Kidney (tissue), 14 donors: Measurements from ENCODE around the gene SIT1. TPM values are rescaled to one million over a fixed set of nuclear protein-coding genes. Genes with fewer than 3 reads are reported as not detected.

Source experiments
- DNase-seq, 5 donors: peaks; one replicate each; pipeline ENCODE4 v3.0.0-alpha.2; 2013 to 2020
- FAIRE-seq: peaks from 2 replicates; lab custom pipeline; 2012; peaks lifted over from hg19 to GRCh38; lab: Jason Lieb, UNC
- H3K27ac ChIP-seq, 2 donors: one replicate each; pipeline ENCODE4 v1.7.0; 2013; ENCODE audit warnings: low read depth in 2 of 2, low read length in 2 of 2, inconsistent platforms in 1 of 2
- H3K27me3 ChIP-seq: one replicate; pipeline ENCODE4 v1.7.1; 2013; ENCODE audit warnings: low read length, inconsistent platforms; ENCODE audit not compliant: control insufficient read depth, insufficient read depth
- H3K36me3 ChIP-seq, 3 donors: one replicate each; pipeline versions ENCODE4 v1.7.0 to v1.7.1; 2013; ENCODE audit warnings: low read length in 3 of 3, control low read depth in 1 of 3, inconsistent platforms in 1 of 3; ENCODE audit not compliant: insufficient read depth in 3 of 3, control insufficient read depth in 2 of 3
- H3K4me1 ChIP-seq, 3 donors: one replicate each; pipeline versions ENCODE4 v1.7.0 to v1.7.1; 2013; ENCODE audit warnings: low read length in 3 of 3, inconsistent platforms in 1 of 3, low read depth in 1 of 3; ENCODE audit not compliant: control insufficient read depth in 2 of 3, insufficient read depth in 2 of 3
- H3K4me3 ChIP-seq, 3 donors: one replicate each; pipeline versions ENCODE4 v1.7.0 to v1.8.1; 2013; ENCODE audit warnings: low read length in 3 of 3, control low read depth in 1 of 3, inconsistent platforms in 1 of 3
- H3K9ac ChIP-seq, 3 donors: one replicate each; pipeline versions ENCODE4 v1.7.0 to v1.7.1; 2013; ENCODE audit warnings: low read length in 3 of 3, control low read depth in 1 of 3, inconsistent platforms in 1 of 3
- H3K9me3 ChIP-seq, 3 donors: one replicate each; pipeline versions ENCODE4 v1.7.0 to v1.7.1; 2013; ENCODE audit warnings: low read length in 3 of 3, control low read depth in 1 of 3, inconsistent platforms in 1 of 3; ENCODE audit not compliant: control insufficient read depth in 2 of 3, insufficient read depth in 1 of 3
- intact Hi-C: fragments of 100-400 bp; cut with DNase I; formaldehyde crosslinking; loops from one replicate; pipeline ENCODE4 v1.11.1; 2022
- polyA plus RNA-seq: library from polyadenylated mRNA; stranded (reverse); fragments of 350-450 nt; fragmentation: Illumina TruSeq; extraction: RNeasy Lipid Tissue Mini Kit (QIAGEN cat#74804); gene quantifications from one replicate; pipeline ENCODE4 v1.2.3, GENCODE V29; 2014; ENCODE audit warnings: low read depth, low replicate concordance; ENCODE audit not compliant: insufficient read depth
- total RNA-seq: library from RNA; stranded (reverse); fragmentation: NEBNext Ultra II Directional; extraction: Animal tissue kit (Norgen Biotek cat#: 25700); gene quantifications from one replicate; pipeline ENCODE4 v1.2.1, GENCODE V29; 2021
- TF ChIP-seq, protein P1 (sequence below): IDR thresholded peaks from 3 replicates; pipeline ENCODE4 v1.5.1; 2012; ENCODE audit warnings: mild to moderate bottlenecking, moderate library complexity, borderline replicate concordance; ENCODE audit not compliant: insufficient read depth; ENCODE audit errors: extremely low read depth
- donor health status: control.
- donor health status: control.
- donor health status: control.
- donor health status: control.
- donor health status: control.
- donor health status: DM: yes; HTN: yes; CAD: no.
- donor health status: Normal renal cell carcinoma (clear cell type).

Gene SIT1
- total and polyA plus RNA-seq, 2 donors from 2014 or later = 0.32 to 3.1 TPM

DNA sequence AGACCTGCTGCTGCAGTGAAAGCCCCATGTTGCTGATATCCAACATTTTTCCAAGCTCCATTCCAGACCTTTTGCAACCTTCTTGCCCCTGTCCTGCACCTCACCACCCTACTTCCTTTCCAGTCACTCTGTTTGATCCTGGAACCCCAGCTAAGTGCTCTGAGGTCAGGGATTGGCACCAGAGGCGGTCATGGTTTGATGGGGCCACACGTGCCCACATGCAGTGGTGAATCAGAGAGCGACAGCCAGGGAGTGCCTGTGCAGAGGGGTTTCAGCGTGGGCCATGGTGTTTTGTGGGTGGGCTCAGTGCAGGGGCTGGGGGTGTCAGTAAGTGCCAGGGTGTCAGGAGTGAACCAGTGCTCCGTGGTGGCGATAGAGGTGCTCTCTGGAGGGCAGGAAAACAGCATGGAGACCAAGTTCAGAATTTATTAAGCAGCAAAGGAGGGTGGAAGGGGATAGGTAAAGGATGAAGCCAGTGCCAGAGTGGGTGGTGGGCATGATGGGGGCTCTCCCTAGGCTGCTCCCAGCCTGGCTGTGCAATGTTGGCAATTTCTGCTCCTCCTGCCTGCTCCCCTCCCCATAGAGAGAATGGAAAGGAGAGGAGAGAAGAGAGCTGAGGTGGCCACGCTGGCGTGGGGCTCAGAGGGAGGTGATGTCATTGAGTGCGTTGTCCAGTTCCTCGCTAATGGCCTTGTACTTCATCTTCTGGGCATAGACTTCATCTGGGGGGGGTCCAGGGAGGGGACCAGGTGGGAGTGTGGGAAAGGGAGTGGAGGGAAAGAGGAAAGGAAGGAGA, 32.0 kb upstream of the SIT1 start:
- DNase-seq = no peak
- Histone ChIP-seq H3K27ac (no peak overlapping the region), H3K4me3 (no peak overlapping the region), H3K36me3 (peaks cover 0 to 2% (median 0%) of the 10 kb centered on the region in 3 donors), H3K9ac (no peak overlapping the region), H3K27me3 (no peaks in the 10 kb centered on the region), H3K4me1 (peaks cover 0 to 2% (median 0%) of the 10 kb centered on the region in 3 donors), H3K9me3 (no peaks in the 10 kb centered on the region)
- no peak for FAIRE-seq
- intact Hi-C loops = no loop called here
- TF ChIP-seq, protein P1, sequence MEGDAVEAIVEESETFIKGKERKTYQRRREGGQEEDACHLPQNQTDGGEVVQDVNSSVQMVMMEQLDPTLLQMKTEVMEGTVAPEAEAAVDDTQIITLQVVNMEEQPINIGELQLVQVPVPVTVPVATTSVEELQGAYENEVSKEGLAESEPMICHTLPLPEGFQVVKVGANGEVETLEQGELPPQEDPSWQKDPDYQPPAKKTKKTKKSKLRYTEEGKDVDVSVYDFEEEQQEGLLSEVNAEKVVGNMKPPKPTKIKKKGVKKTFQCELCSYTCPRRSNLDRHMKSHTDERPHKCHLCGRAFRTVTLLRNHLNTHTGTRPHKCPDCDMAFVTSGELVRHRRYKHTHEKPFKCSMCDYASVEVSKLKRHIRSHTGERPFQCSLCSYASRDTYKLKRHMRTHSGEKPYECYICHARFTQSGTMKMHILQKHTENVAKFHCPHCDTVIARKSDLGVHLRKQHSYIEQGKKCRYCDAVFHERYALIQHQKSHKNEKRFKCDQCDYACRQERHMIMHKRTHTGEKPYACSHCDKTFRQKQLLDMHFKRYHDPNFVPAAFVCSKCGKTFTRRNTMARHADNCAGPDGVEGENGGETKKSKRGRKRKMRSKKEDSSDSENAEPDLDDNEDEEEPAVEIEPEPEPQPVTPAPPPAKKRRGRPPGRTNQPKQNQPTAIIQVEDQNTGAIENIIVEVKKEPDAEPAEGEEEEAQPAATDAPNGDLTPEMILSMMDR = no peak

DNA sequence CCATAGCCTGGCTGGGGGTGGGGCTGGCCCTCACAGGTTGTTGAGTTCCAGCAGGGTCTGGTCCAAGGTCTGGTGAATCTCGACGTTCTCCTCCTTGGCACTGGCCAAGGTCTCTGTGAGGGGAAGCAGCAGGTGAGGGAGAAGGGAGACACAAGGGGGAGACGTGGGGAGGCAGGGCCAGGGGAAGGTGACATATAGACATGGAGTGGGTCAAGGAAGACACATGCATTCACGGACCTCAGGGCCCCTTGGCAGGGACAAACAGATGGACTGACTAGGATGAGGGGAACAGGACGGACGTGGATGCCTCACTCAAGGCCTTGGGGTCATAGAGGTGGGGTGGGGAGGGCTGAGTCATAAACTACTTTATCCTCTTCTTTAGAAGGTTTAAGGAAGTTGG, 31.3 kb upstream of the SIT1 start:
- intact Hi-C loops = no loop called here
- no peak overlapping the region for H3K9ac ChIP-seq
- H3K9me3 ChIP-seq = no peaks in the 10 kb centered on the region
- FAIRE-seq (no peak), DNase-seq (peak in 1 of 5 donors; percentile 50)
- peaks cover 0 to 2% (median 0%) of the 10 kb centered on the region in 3 donors for H3K36me3 ChIP-seq
- peaks cover 0 to 2% (median 0%) of the 10 kb centered on the region in 3 donors for H3K4me1 ChIP-seq
- no peaks in the 10 kb centered on the region for H3K27me3 ChIP-seq
- TF ChIP-seq, protein P1 = no peak
- no peak overlapping the region for H3K27ac ChIP-seq
- no peak overlapping the region for H3K4me3 ChIP-seq

DNA sequence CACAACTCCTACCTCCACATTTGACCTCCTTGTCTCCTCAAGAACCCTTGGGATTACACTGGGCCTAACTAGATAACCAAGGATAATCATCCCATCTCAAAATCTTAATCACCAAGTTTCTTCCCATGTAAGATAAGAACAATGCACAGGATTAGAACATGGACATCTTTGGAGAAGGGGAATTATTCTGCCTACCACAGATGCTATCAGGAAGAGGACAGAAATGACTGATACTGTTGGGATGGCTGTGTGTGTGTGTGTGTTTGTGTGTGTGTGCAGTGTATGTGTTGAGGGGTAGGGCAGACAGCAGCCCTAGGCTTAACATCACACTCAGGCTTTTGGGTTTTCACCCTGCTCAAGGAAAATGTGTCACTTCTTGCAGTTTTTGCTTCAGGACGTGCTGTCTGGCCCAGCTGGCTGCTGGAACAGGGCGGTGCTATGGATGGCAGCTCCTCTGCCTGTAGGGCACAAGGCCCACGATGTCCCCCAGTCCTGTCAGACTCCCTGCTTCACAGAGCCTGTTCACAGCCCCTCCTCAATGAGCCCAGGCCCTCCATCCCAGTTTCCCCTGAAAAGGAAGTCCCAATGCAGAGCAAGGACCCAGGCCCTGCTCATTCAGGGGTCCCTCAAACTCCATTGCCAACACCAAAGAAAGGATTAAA, 30.7 kb upstream of the SIT1 start:
- intact Hi-C loops = no loop called here
- no peak overlapping the region for H3K9ac ChIP-seq
- no peak for FAIRE-seq
- TF ChIP-seq, protein P1 = no peak
- peaks cover 0 to 2% (median 0%) of the 10 kb centered on the region in 3 donors for H3K4me1 ChIP-seq
- no peak overlapping the region for H3K4me3 ChIP-seq
- peak in 1 of 5 donors; percentile 60 for DNase-seq
- H3K27ac ChIP-seq = no peak overlapping the region
- H3K36me3 ChIP-seq = peaks cover 0 to 2% (median 0%) of the 10 kb centered on the region in 3 donors
- no peaks in the 10 kb centered on the region for H3K27me3 ChIP-seq
- no peaks in the 10 kb centered on the region for H3K9me3 ChIP-seq
